LNCaP clone FGC (cell line): ENCODE measurements around the gene KNDC1.

Source experiments
- DNase-seq: peaks from one replicate; pipeline ENCODE4 v3.0.0-alpha.2; 2011; ENCODE audit warnings: low read depth
- H3K4me3 ChIP-seq: 2 replicates; pipeline ENCODE4 v1.5.1; 2011; ENCODE audit warnings: mild to moderate bottlenecking, low read depth, low read length, control low read depth
- CTCF ChIP-seq: IDR thresholded peaks from 2 replicates; pipeline ENCODE4 v1.5.1; 2012; ENCODE audit warnings: mild to moderate bottlenecking; ENCODE audit not compliant: control insufficient read depth, insufficient read depth; ENCODE audit errors: extremely low read depth

KNDC1 gene

GRCh38 chr10:133214468-133215410 lies 54.7 kb downstream of the KNDC1 start:
- DNase-seq, result no peak
- TF ChIP-seq CTCF, result no peak
- no peak overlapping the region for H3K4me3 ChIP-seq

GRCh38 chr10:133215586-133215985 lies 55.6 kb downstream of the KNDC1 start:
- TF ChIP-seq CTCF, result no peak
- no peak overlapping the region for H3K4me3 ChIP-seq
- DNase-seq, result no peak

- TF ChIP-seq CTCF, result no peak
- DNase-seq, result no peak
- H3K4me3 ChIP-seq, result no peak overlapping the region
Observed at GRCh38 chr10:133216776-133217175, 56.8 kb downstream of the KNDC1 start.

- no peak overlapping the region for H3K4me3 ChIP-seq
- TF ChIP-seq CTCF, result no peak
- no peak for DNase-seq
Observed at GRCh38 chr10:133217800-133218589, 58.0 kb downstream of the KNDC1 start.

GRCh38 chr10:133218891-133219290 lies 58.9 kb downstream of the KNDC1 start:
- TF ChIP-seq CTCF, result no peak
- no peak overlapping the region for H3K4me3 ChIP-seq
- no peak for DNase-seq

GRCh38 chr10:133219782-133220181 lies 59.8 kb downstream of the KNDC1 start:
- H3K4me3 ChIP-seq, result no peak overlapping the region
- no peak for TF ChIP-seq CTCF
- no peak for DNase-seq
